Esophagus muscularis mucosa (tissue), 4 donors: Measurements from ENCODE around the gene ADAMTS17. TPM values are rescaled to one million over a fixed set of nuclear protein-coding genes. Genes with fewer than 3 reads are reported as not detected.

Experiments used
- DNase-seq: peaks from one replicate; pipeline ENCODE4 v3.0.0-alpha.2; 2017; ENCODE audit errors: extremely low spot score
- H3K27ac ChIP-seq, 4 donors: fragments of 200-600 bp; sonication (generic); replicated peaks in 1 of 4; 1 replicate in 3 of 4; 2 replicates in 1 of 4; pipeline ENCODE4 v1.5.1; 2016 to 2019; ENCODE audit warnings: mild to moderate bottlenecking in 1 of 4
- H3K27me3 ChIP-seq, 4 donors: fragments of 200-600 bp; sonication (generic); one replicate each; pipeline versions ENCODE4 v1.5.1 to v1.6.0; 2016 to 2019
- H3K36me3 ChIP-seq, 4 donors: fragments of 200-600 bp; sonication (generic); one replicate each; pipeline ENCODE4 v1.5.1; 2016 to 2019
- H3K4me1 ChIP-seq, 4 donors: fragments of 200-600 bp; sonication (generic); one replicate each; pipeline ENCODE4 v1.5.1; 2016 to 2019
- H3K4me3 ChIP-seq, 4 donors: fragments of 200-600 bp; sonication (generic); 1 replicate in 2 of 4; 2 replicates in 2 of 4; pipeline ENCODE4 v1.5.1; 2016 to 2019; ENCODE audit warnings: mild to moderate bottlenecking in 4 of 4, moderate library complexity in 1 of 4
- H3K9me3 ChIP-seq, 4 donors: fragments of 200-600 bp; sonication (generic); 1 replicate in 3 of 4; 2 replicates in 1 of 4; pipeline ENCODE4 v1.5.1; 2016 to 2019
- EP300 ChIP-seq: sonication (generic); formaldehyde crosslinking; IDR thresholded peaks from one replicate; pipeline ENCODE4 v1.6.1; 2017; ENCODE audit warnings: antibody characterized with exemption
- POLR2A ChIP-seq: fragments of 450-650 bp; IDR thresholded peaks from one replicate; pipeline ENCODE4 v1.6.1; 2017; ENCODE audit warnings: antibody characterized with exemption, moderate library complexity, mild to moderate bottlenecking, low read depth
- POLR2AphosphoS5 ChIP-seq, 2 donors: sonication (generic); formaldehyde crosslinking; IDR thresholded peaks; one replicate each; pipeline ENCODE4 v1.6.1; 2017; ENCODE audit warnings: antibody characterized with exemption in 2 of 2
- WGBS: methylation state at CpG from one replicate; pipeline ENCODE4 v1.1.5; 2018; 5-methylcytosine and 5-hydroxymethylcytosine counted together
- intact Hi-C: fragments of 100-400 bp; cut with DNase I; formaldehyde crosslinking; loops from one replicate; pipeline ENCODE4 v1.15.1; 2023
- total RNA-seq, 4 donors: library from RNA; depleted of rRNA; stranded (reverse); fragments of >200 nt; gene quantifications; one replicate each; pipeline versions ENCODE4 v1.1.0 to v1.2.1, GENCODE V29; 2016
- TF ChIP-seq, protein P1 (sequence below), 3 experiments: fragments of 200-600 bp in 2 of 3; fragments of 450-650 bp in 1 of 3; sonication (generic) in 2 of 3; IDR thresholded peaks; one replicate each; pipeline ENCODE4 v1.5.1; 2017 to 2019; ENCODE audit warnings: antibody characterized with exemption in 3 of 3, mild to moderate bottlenecking in 2 of 3, moderate library complexity in 1 of 3

Gene ADAMTS17
- total RNA-seq, 4 donors from 2014 or later = 5.3 to 12.0 (median 6.6) TPM

DNA sequence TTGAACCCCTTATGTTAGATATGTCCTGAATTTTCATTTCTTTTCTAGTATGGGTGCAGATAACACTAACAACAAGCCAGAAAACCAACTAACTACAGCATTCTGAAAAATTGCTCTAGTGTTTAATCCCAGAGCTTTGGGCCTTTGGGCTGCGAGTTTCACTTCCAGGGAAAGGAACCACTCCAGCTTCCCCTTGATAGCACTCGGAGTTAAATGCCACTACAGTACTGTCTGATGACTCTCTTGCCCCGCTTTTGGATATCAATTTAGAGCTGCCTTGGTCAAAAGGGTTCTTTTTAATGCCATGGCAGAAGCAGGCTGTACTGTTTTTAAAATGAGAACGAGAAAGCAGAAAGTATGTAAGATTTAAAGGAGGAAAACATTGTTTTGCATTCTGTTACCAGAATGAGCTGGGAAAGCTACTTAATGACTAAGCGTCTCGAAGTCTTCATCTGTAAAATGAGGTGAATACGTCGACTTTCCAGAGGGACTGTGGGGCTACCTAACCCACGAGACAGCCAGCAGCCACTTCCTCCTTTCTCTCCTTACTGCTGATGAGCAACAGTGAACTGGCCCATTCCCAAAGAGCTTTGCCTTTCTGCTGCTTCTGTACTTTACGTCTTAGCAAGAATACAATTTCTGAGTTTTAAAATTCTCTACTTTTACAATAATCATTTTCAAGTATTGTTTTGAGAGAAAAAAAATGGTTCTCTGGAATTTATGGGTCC is 309.3 kb downstream of the ADAMTS17 start:
- H3K36me3 ChIP-seq = no peaks in the 10 kb centered on the region
- peak overlapping the region in 1 of 4 donors; percentile 7 for H3K27ac ChIP-seq
- 75% methylated on average over 10 of the region's 10 CpGs for WGBS
- no peak overlapping the region for H3K4me3 ChIP-seq
- H3K9me3 ChIP-seq = peaks cover 0 to 6% (median 4%) of the 10 kb centered on the region in 4 donors
- peaks cover 7 to 50% (median 14%) of the 10 kb centered on the region in 4 donors for H3K4me1 ChIP-seq
- intact Hi-C loops = no loop called here
- DNase-seq = no peak
- TF ChIP-seq EP300 = no peak
- TF ChIP-seq POLR2A = no peak
- no peak for TF ChIP-seq POLR2AphosphoS5 (IDR thresholded peaks at IDR 0.05)
- TF ChIP-seq, protein P1, sequence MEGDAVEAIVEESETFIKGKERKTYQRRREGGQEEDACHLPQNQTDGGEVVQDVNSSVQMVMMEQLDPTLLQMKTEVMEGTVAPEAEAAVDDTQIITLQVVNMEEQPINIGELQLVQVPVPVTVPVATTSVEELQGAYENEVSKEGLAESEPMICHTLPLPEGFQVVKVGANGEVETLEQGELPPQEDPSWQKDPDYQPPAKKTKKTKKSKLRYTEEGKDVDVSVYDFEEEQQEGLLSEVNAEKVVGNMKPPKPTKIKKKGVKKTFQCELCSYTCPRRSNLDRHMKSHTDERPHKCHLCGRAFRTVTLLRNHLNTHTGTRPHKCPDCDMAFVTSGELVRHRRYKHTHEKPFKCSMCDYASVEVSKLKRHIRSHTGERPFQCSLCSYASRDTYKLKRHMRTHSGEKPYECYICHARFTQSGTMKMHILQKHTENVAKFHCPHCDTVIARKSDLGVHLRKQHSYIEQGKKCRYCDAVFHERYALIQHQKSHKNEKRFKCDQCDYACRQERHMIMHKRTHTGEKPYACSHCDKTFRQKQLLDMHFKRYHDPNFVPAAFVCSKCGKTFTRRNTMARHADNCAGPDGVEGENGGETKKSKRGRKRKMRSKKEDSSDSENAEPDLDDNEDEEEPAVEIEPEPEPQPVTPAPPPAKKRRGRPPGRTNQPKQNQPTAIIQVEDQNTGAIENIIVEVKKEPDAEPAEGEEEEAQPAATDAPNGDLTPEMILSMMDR (IDR thresholded peaks at IDR 0.05) = no peak
- no peaks in the 10 kb centered on the region for H3K27me3 ChIP-seq

DNA sequence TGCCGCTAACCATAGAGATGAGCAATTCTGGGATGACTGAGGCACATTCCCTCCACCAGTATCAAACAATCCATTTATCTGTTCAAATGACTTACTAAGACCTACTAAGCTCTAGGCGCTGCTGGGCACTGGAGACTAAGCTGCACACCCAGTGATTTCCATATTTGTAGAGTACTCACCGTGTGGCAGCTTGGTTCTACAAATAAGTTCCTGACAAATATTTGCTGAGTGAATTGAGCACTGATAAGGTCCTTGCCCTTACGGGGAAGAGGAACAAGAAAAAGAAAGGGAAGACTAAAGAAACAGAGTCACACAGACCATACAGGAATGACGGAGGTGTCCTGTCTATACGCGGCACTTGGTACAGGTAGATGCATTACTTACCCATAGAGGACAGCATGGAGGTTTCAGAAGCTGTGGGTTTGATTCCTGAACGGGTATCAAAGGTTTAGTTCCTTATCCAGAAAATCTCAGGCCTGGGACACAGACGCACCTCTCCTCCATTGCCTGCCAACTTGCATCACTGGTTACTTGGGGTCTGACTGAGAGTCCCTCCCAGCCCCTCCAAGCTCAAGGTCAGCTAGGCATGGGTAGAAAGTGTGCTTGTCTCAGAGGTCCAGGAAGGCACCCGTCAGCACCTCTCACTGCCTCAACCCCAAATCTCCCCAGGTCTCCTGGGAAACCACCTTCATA is 310.0 kb downstream of the ADAMTS17 start:
- DNase-seq = no peak
- no peaks in the 10 kb centered on the region for H3K36me3 ChIP-seq
- peaks cover 7 to 50% (median 14%) of the 10 kb centered on the region in 4 donors for H3K4me1 ChIP-seq
- no peak overlapping the region for H3K4me3 ChIP-seq
- H3K27me3 ChIP-seq = no peaks in the 10 kb centered on the region
- H3K9me3 ChIP-seq = peaks cover 0 to 9% (median 7%) of the 10 kb centered on the region in 4 donors
- H3K27ac ChIP-seq = no peak overlapping the region
- TF ChIP-seq, protein P1 (IDR thresholded peaks at IDR 0.05) = no peak
- TF ChIP-seq EP300 = no peak
- no peak for TF ChIP-seq POLR2AphosphoS5 (IDR thresholded peaks at IDR 0.05)
- no peak for TF ChIP-seq POLR2A
- intact Hi-C loops = no loop called here
- 94% methylated on average over 10 of the region's 10 CpGs for WGBS

DNA sequence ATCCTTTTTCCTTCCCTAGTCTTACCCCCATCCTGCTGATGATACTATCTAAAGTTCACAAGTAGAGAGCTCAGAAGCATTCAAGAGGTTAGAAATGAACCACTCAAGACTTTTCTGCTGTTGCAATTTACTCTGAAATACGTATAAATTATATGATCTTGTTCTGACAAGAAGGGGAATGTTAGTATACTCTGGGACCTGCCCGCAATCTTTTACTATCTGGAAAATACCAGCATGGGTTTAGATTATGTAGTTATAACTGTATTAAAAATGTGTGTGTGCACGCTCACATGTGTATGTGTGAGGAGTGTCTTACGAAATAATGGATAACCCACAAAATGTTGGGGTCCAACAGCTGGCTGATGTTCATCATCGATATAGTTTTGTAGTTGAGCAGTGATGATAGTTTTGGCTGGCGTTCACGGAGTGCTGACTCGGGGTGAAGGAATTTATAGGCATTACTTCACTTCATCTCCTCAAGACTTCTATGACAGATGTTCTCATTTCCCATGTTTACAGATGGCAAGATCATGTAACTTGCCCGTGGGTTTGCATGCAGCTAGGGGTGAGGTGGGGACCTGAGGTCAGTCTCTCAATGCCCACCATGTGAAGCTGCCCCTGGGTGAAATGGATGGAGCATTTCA is 311.1 kb downstream of the ADAMTS17 start:
- H3K9me3 ChIP-seq = peaks cover 0 to 9% (median 7%) of the 10 kb centered on the region in 4 donors
- DNase-seq = no peak
- TF ChIP-seq POLR2A (no peak), EP300 (no peak), POLR2AphosphoS5 (IDR thresholded peaks at IDR 0.05) (no peak)
- TF ChIP-seq, protein P1 (IDR thresholded peaks at IDR 0.05) = no peak
- intact Hi-C loops = no loop called here
- H3K27ac ChIP-seq = no peak overlapping the region
- no peak overlapping the region for H3K4me3 ChIP-seq
- no peaks in the 10 kb centered on the region for H3K36me3 ChIP-seq
- H3K27me3 ChIP-seq = no peaks in the 10 kb centered on the region
- peaks cover 7 to 48% (median 14%) of the 10 kb centered on the region in 4 donors for H3K4me1 ChIP-seq
- 91% methylated on average over 8 of the region's 9 CpGs for WGBS

DNA sequence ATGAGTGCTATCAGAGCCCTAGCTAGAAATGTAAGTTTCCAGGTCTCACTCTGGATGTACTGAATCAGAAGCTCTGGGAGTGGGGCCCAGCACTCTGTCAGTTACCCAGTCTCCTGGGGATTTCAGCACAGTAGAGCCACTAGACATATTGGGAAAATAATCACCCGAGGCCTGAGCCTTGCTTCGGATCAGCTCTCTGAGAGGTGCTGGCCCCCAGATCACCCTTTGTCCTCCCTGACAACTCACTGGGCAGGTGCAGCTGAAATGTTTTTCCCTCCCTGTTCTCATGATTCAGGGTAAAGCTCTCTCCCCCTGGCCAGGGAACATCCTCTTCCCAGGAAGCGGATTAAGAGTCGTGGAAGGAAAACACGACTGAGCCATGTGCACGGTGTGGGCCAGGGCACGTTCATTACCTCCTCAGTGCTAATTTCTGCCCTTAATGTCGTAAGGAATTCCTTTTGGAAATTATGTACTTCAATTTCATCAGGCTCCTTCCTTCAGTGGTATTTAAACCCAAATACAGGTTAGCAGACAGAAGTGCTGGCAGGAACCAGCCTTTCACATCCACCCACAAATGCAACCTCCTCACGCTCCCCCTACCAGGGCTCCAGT is 311.8 kb downstream of the ADAMTS17 start:
- H3K27ac ChIP-seq = no peak overlapping the region
- intact Hi-C loops = no loop called here
- no peak for DNase-seq
- H3K4me1 ChIP-seq = peaks cover 7 to 41% (median 13%) of the 10 kb centered on the region in 4 donors
- no peak for TF ChIP-seq POLR2AphosphoS5 (IDR thresholded peaks at IDR 0.05)
- no peak for TF ChIP-seq POLR2A
- TF ChIP-seq, protein P1 (IDR thresholded peaks at IDR 0.05) = no peak
- no peak for TF ChIP-seq EP300
- no peaks in the 10 kb centered on the region for H3K27me3 ChIP-seq
- no peaks in the 10 kb centered on the region for H3K36me3 ChIP-seq
- 90% methylated on average over 8 of the region's 9 CpGs for WGBS
- no peak overlapping the region for H3K4me3 ChIP-seq
- peaks cover 0 to 9% (median 7%) of the 10 kb centered on the region in 4 donors for H3K9me3 ChIP-seq
